Measurements from ENCODE around the gene EXOC3L4. TPM values are rescaled to one million over a fixed set of nuclear protein-coding genes. Genes with fewer than 3 reads are reported as not detected.

The EXOC3L4 gene
- polyA plus RNA-seq, 1 of the 3 experiments (the other 2 are of a cell fraction): 0.46 TPM

DNA sequence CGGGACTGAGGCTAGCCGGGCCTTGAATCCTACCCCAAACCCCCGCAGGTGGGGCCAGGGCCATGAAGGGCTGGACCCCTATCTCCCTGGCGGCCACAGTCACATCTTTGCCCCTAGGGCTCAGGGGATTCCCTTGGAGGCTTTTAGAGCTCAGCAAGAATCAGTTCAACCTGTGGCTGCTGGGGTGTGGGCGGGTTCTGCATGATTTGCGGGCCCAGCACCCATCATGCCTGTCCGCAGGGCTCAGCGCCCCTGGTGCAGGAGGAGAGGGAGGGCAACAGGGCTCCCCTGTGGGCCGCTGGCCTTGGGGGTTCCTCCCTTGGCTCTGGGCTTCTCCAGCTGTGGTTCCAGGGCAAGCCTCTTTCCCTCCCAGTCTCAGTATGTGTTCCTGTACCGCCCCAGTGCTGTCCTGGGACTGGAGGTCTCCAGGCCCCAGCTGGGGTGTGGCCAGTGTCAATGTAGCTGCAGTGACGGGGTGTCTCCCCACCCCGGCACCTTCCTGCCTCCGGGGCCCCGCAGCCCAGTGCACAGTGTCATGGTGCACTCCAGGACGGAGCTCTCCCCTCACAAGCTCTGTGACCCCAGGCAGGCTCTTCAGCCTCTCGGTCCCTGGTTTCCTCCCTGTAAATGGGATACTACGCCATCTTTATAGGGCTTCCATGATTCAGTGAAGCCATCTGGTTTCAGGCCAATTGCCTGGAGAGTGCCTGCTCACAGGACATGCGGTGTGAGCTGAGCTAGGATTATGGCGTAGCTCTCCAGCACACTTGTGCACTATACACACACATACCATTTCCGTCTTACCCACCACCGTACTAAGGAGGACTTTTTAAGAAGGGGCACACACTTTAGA lies 20.4 kb upstream of the EXOC3L4 start:
- no peak overlapping the region for H2AFZ ChIP-seq (ENCODE audit: low read depth)
- no peaks in the 10 kb centered on the region for H4K20me1 ChIP-seq (ENCODE audit: insufficient read depth)
- H3K4me3 ChIP-seq (ENCODE audit: low read depth in 2 of 2, low read length in 1 of 2): no peak overlapping the region
- H3F3A ChIP-seq (replicated peaks; ENCODE audit: insufficient read depth): no peaks in the 10 kb centered on the region
- TF ChIP-seq FOSL2 (IDR thresholded peaks at IDR 0.05; ENCODE audit: borderline replicate concordance, low read depth) (no peak), POLR2AphosphoS5 (IDR thresholded peaks at IDR 0.05; ENCODE audit: low read depth, low read length) (no peak), TAF1 (IDR thresholded peaks at IDR 0.05; ENCODE audit: borderline replicate concordance, low read depth, low read length) (no peak), ELF1 (IDR thresholded peaks at IDR 0.05) (no peak)
- H3K9ac ChIP-seq: no peak overlapping the region
- H3K36me3 ChIP-seq (replicated peaks in 1 of 2; ENCODE audit: control insufficient read depth in 1 of 2, insufficient read depth in 2 of 2, low read length in 1 of 2): no peaks in the 10 kb centered on the region
- 76% methylated on average over 13 of the region's 21 CpGs for WGBS (ENCODE audit: low lambda C conversion rate)
- DNase-seq: peak; percentile 28
- no peak overlapping the region for H3K4me2 ChIP-seq
- peaks cover 0 to 8% of the 10 kb centered on the region in 2 experiments; a peak in 1 of 4 replicates for H3K4me1 ChIP-seq (ENCODE audit: control insufficient read depth in 1 of 2, insufficient read depth in 2 of 2, low read depth in 1 of 2, low read length in 1 of 2)
- no peaks in the 10 kb centered on the region for H3K9me2 ChIP-seq
- ChIA-PET POLR2A (no interaction called here), CTCF (interaction anchor here (0.6 to 7.4 kb wide), 19 partner anchors 8 to 445 kb away, joined by 3 to 99 read pairs (median 4); partner anchors contain the start of genes CDC42BPB and LBHD2)
- no peak overlapping the region for H3K27ac ChIP-seq (ENCODE audit: low read depth in 2 of 2, low read length in 1 of 2)
- no peaks in the 10 kb centered on the region for H3K27me3 ChIP-seq (ENCODE audit: insufficient read depth)
- H3K9me3 ChIP-seq: no peaks in the 10 kb centered on the region
- H3K79me2 ChIP-seq (ENCODE audit: insufficient read depth): no peaks in the 10 kb centered on the region

DNA sequence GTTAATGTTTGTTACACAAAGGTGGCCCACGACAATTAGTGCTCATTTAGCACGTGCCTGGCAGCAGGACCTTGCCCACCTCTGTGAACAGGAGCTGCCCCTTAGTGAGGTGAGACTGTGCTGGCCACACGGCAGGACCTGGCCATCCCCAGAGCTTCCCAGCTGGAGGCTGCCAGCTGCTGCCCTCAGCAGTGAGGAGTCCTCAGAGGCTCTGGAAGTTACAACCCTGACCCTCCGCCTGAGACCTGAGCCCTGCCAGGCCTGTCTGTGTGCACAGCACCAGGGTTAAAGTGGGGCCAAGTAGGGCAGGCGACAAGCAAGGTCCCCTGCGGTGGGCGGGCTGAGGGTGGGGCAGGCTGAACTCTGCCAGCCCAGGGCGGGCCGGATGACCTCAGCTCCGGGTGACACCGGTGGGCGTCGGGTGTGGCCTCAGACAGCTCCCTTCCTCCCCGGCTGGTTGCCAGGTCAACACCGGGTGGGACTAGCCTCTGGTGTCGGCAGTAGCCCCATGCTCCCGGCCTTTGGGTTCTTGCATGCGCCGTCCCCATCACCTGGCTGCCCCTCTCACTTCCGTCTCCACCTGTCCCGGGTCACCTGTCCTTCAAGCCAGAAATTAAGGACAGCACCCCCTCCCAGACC lies 19.7 kb upstream of the EXOC3L4 start:
- H3K27me3 ChIP-seq (ENCODE audit: insufficient read depth): no peaks in the 10 kb centered on the region
- no peaks in the 10 kb centered on the region for H3F3A ChIP-seq (replicated peaks; ENCODE audit: insufficient read depth)
- H4K20me1 ChIP-seq (ENCODE audit: insufficient read depth): no peaks in the 10 kb centered on the region
- 0 out of 2 replicates have a peak overlapping the region, but pooled peaks have one; percentile 81 for H2AFZ ChIP-seq (ENCODE audit: low read depth)
- H3K4me1 ChIP-seq (ENCODE audit: control insufficient read depth in 1 of 2, insufficient read depth in 2 of 2, low read depth in 1 of 2, low read length in 1 of 2): peaks cover 0 to 8% of the 10 kb centered on the region in 2 experiments; a peak in 1 of 4 replicates
- peak overlapping the region; percentile 81; the same call in 1 of the 2 replicates for H3K4me2 ChIP-seq
- peak; percentile 41 for DNase-seq
- H3K9me2 ChIP-seq: no peaks in the 10 kb centered on the region
- ChIA-PET POLR2A (no interaction called here), CTCF (interaction anchor here (0.6 to 7.4 kb wide), 24 partner anchors 9 to 376 kb away, joined by 3 to 99 read pairs (median 4); partner anchors contain the start of genes CDC42BPB and LBHD2)
- peak overlapping the region in 1 of 2 experiments; percentile 49; a peak in 1 of 4 replicates for H3K4me3 ChIP-seq (ENCODE audit: low read depth in 2 of 2, low read length in 1 of 2)
- no peaks in the 10 kb centered on the region for H3K9me3 ChIP-seq
- no peaks in the 10 kb centered on the region for H3K36me3 ChIP-seq (replicated peaks in 1 of 2; ENCODE audit: control insufficient read depth in 1 of 2, insufficient read depth in 2 of 2, low read length in 1 of 2)
- 0 out of 2 replicates have a peak overlapping the region, but pooled peaks have one; percentile 8 for H3K9ac ChIP-seq
- TF ChIP-seq FOSL2 (IDR thresholded peaks at IDR 0.05; ENCODE audit: borderline replicate concordance, low read depth) (no peak), RXRA (IDR thresholded peaks at IDR 0.05; ENCODE audit: borderline replicate concordance, low read depth) (no peak), GATA2 (CRISPR knock-in tag; IDR thresholded peaks at IDR 0.05) (no peak), JUND (IDR thresholded peaks at IDR 0.05) (no peak), FOXJ3 (CRISPR knock-in tag; IDR thresholded peaks at IDR 0.05) (no peak), MXI1 (IDR thresholded peaks at IDR 0.05; ENCODE audit: low read depth, low read length) (no peak), SMC3 (IDR thresholded peaks at IDR 0.05; ENCODE audit: low read depth, low read length) (no peak), TAF1 (IDR thresholded peaks at IDR 0.05; ENCODE audit: borderline replicate concordance, low read depth, low read length) (no peak)
- TF ChIP-seq, protein P1, sequence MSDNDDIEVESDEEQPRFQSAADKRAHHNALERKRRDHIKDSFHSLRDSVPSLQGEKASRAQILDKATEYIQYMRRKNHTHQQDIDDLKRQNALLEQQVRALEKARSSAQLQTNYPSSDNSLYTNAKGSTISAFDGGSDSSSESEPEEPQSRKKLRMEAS (IDR thresholded peaks at IDR 0.05; ENCODE audit: low read depth): no peak
- TF ChIP-seq, protein P2, sequence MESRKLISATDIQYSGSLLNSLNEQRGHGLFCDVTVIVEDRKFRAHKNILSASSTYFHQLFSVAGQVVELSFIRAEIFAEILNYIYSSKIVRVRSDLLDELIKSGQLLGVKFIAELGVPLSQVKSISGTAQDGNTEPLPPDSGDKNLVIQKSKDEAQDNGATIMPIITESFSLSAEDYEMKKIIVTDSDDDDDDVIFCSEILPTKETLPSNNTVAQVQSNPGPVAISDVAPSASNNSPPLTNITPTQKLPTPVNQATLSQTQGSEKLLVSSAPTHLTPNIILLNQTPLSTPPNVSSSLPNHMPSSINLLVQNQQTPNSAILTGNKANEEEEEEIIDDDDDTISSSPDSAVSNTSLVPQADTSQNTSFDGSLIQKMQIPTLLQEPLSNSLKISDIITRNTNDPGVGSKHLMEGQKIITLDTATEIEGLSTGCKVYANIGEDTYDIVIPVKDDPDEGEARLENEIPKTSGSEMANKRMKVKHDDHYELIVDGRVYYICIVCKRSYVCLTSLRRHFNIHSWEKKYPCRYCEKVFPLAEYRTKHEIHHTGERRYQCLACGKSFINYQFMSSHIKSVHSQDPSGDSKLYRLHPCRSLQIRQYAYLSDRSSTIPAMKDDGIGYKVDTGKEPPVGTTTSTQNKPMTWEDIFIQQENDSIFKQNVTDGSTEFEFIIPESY (IDR thresholded peaks at IDR 0.05; ENCODE audit: borderline replicate concordance, low read depth): no peak
- TF ChIP-seq, protein P3, sequence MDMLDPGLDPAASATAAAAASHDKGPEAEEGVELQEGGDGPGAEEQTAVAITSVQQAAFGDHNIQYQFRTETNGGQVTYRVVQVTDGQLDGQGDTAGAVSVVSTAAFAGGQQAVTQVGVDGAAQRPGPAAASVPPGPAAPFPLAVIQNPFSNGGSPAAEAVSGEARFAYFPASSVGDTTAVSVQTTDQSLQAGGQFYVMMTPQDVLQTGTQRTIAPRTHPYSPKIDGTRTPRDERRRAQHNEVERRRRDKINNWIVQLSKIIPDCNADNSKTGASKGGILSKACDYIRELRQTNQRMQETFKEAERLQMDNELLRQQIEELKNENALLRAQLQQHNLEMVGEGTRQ (IDR thresholded peaks at IDR 0.05; ENCODE audit: borderline replicate concordance, low read depth, low read length): no peak
- TF ChIP-seq, protein P4, sequence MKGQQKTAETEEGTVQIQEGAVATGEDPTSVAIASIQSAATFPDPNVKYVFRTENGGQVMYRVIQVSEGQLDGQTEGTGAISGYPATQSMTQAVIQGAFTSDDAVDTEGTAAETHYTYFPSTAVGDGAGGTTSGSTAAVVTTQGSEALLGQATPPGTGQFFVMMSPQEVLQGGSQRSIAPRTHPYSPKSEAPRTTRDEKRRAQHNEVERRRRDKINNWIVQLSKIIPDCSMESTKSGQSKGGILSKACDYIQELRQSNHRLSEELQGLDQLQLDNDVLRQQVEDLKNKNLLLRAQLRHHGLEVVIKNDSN (IDR thresholded peaks at IDR 0.05; ENCODE audit: borderline replicate concordance, low read depth): no peak
- TF ChIP-seq, protein P5, sequence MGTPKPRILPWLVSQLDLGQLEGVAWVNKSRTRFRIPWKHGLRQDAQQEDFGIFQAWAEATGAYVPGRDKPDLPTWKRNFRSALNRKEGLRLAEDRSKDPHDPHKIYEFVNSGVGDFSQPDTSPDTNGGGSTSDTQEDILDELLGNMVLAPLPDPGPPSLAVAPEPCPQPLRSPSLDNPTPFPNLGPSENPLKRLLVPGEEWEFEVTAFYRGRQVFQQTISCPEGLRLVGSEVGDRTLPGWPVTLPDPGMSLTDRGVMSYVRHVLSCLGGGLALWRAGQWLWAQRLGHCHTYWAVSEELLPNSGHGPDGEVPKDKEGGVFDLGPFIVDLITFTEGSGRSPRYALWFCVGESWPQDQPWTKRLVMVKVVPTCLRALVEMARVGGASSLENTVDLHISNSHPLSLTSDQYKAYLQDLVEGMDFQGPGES (IDR thresholded peaks at IDR 0.05; ENCODE audit: low read depth, low read length): no peak
- no peaks in the 10 kb centered on the region for H3K79me2 ChIP-seq (ENCODE audit: insufficient read depth)
- WGBS (ENCODE audit: low lambda C conversion rate): 42% methylated on average over 6 of the region's 21 CpGs
- H3K27ac ChIP-seq (ENCODE audit: low read depth in 2 of 2, low read length in 1 of 2): no peak overlapping the region

All from SK-N-SH (cell line).